Epithelial cell of esophagus (primary cell): ENCODE data around the gene MTUS2.

Source experiments
- DNase-seq: peaks from one replicate; pipeline ENCODE4 v3.0.0; 2010; ENCODE audit warnings: low read depth
- H3K4me3 ChIP-seq: 2 replicates; pipeline ENCODE4 v1.5.1; 2011; ENCODE audit warnings: mild to moderate bottlenecking, low read length, control low read depth
- CTCF ChIP-seq: IDR thresholded peaks from 2 replicates; pipeline ENCODE4 v1.5.1; 2011; ENCODE audit warnings: low read depth, mild to moderate bottlenecking, low read length, control low read depth, inconsistent platforms; ENCODE audit not compliant: insufficient read depth; ENCODE audit errors: missing control alignments

Gene MTUS2

GRCh38 chr13:29222458-29222857 lies 402.3 kb downstream of the MTUS2 start:
- H3K4me3 ChIP-seq: no peak overlapping the region
- TF ChIP-seq CTCF: no peak
- DNase-seq: no peak

GRCh38 chr13:29224206-29224605 lies 404.1 kb downstream of the MTUS2 start:
- no peak for DNase-seq
- H3K4me3 ChIP-seq: no peak overlapping the region
- no peak for TF ChIP-seq CTCF

- TF ChIP-seq CTCF: no peak
- no peak for DNase-seq
- no peak overlapping the region for H3K4me3 ChIP-seq
Observed at GRCh38 chr13:29227576-29227975, 407.4 kb downstream of the MTUS2 start.

GRCh38 chr13:29230299-29230845 lies 410.2 kb downstream of the MTUS2 start:
- no peak for DNase-seq
- no peak overlapping the region for H3K4me3 ChIP-seq
- no peak for TF ChIP-seq CTCF

- no peak for DNase-seq
- no peak overlapping the region for H3K4me3 ChIP-seq
- no peak for TF ChIP-seq CTCF
Observed at GRCh38 chr13:29239653-29240525, 419.8 kb downstream of the MTUS2 start.

GRCh38 chr13:29254626-29255370 lies 434.7 kb downstream of the MTUS2 start:
- no peak for DNase-seq
- TF ChIP-seq CTCF: no peak
- H3K4me3 ChIP-seq: no peak overlapping the region
